Epithelial cell of proximal tubule (primary cell): ENCODE results near the gene WNT9A. TPM values are rescaled to one million over a fixed set of nuclear protein-coding genes. Genes with fewer than 3 reads are reported as not detected.

Experiments
- DNase-seq: peaks from one replicate; pipeline ENCODE4 v3.0.0-alpha.2; 2011; ENCODE audit warnings: low read depth
- H3K4me3 ChIP-seq: 2 replicates; pipeline ENCODE4 v1.5.1; 2011; ENCODE audit warnings: low read depth, mild to moderate bottlenecking, low read length
- total RNA-seq: library from RNA; depleted of rRNA; stranded (reverse); fragments of >200 nt; gene quantifications from 2 replicates; pipeline ENCODE4 v1.2.3, GENCODE V29; 2015
- TF ChIP-seq, protein P1 (sequence below): conservative IDR thresholded peaks from 2 replicates; pipeline ENCODE4 v1.5.1; 2012; ENCODE audit warnings: low read depth, mild to moderate bottlenecking, low read length

The WNT9A gene
- total RNA-seq, 1 donor from 2014 or later = 2.1 TPM

DNA sequence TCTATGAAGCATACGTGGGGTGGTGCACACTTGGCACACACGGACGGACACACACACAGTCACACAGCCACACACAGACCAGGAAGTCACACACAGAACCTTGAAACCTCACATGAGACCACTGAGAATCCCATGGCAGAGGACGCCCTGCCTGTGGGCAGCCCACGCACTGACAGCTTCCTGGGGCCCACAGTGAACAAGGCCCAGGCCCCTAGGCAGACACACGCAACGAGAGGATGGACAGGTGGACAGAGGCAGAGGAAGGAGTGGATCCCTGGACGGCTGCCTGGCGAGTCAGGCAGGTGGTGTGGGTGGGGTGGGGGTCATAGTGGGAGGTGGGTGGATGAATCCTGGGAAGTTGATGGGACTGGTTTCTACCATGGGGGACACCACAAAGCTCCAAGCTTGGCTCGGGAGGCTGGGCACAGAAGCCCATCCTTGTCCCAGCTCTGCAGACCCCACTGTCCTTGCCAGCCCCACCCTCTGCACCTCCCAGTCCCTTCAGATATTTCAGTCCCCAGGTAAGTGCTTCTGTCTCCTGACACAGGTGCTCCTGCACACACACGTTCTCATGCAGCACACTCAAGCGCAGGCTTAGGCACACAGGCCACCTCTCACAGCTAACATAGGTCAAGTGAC is 49.1 kb downstream of the WNT9A start:
- DNase-seq = no peak
- H3K4me3 ChIP-seq = no peak overlapping the region
- TF ChIP-seq, protein P1, sequence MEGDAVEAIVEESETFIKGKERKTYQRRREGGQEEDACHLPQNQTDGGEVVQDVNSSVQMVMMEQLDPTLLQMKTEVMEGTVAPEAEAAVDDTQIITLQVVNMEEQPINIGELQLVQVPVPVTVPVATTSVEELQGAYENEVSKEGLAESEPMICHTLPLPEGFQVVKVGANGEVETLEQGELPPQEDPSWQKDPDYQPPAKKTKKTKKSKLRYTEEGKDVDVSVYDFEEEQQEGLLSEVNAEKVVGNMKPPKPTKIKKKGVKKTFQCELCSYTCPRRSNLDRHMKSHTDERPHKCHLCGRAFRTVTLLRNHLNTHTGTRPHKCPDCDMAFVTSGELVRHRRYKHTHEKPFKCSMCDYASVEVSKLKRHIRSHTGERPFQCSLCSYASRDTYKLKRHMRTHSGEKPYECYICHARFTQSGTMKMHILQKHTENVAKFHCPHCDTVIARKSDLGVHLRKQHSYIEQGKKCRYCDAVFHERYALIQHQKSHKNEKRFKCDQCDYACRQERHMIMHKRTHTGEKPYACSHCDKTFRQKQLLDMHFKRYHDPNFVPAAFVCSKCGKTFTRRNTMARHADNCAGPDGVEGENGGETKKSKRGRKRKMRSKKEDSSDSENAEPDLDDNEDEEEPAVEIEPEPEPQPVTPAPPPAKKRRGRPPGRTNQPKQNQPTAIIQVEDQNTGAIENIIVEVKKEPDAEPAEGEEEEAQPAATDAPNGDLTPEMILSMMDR = no peak

DNA sequence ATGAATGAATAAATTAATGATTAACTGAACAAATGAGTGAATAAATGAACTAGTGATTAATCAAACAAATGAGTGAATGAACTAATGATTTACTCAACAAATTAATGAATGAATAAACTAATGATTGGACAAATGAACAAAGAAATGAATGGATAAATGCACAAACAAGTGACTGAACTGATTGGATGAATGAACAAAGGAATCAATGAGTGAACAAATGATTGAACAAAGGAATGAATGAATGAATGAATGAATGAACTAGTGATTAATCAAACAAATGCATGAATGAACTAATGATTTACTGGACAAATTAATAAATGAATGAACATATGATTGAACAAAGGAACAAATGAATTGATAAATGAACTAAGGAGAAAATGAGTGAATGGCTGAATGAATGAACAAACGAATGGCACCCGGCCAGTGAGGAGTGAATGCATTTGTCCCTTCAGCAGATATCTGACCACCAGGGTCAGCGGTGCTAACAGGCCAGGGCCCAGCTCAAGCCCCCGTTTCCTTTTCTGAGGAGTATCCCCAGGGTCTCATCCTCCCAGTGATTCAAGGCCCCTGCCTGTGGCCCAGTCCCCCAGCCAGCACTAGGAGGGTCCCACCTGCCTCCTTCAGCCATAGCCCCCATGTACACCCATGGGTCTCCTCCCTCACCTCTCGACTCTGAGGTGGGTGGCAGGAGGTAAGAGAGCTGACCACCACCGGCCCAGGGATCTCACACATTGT is 49.9 kb downstream of the WNT9A start:
- no peak for DNase-seq
- no peak overlapping the region for H3K4me3 ChIP-seq
- TF ChIP-seq, protein P1 = no peak

DNA sequence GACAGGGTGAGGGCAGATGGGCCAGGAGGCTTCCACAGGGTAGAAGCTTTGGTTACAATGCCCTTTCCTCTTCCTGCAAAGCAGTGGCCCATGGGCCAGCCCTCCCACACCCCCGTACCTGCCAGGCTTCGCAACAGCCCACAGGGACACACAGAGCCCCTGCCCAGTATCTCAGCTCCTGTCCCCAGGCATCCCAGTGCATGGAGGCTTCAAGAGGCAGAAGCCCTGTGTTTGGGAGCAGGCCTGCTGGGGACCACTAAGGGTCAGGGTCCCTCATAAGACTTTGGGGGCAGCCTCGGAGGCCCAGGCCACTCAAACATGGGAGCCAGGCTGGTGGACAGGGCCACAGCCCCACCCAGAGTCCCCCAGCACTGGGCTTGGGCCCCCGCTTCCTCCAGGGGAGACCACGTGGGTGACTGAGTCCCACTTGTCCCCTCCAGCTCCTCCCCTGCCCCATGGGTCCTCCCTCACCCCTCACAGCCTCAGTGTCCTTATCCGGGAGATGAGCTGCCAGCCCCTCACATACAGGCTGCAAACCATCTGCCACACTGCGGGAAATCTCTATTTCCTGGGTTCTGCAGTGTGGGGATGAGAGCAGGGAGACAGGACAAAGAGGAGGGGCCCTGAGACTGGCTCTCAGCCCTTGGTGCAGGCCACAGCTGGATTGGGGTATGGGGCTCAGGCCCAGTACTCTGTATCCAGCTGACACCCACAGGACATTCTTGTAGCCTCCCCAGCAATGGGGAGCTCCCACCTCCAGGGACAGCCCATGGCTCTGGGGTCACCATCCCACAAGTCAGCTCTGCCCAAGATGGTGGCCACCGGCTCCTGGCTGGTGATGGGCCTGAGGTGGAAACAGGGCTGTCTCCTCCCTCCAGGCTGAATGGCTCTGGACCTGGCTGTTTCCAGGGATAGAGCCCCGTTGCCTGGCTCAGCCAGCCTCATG is 50.7 kb downstream of the WNT9A start:
- TF ChIP-seq, protein P1 = no peak
- no peak overlapping the region for H3K4me3 ChIP-seq
- no peak for DNase-seq

DNA sequence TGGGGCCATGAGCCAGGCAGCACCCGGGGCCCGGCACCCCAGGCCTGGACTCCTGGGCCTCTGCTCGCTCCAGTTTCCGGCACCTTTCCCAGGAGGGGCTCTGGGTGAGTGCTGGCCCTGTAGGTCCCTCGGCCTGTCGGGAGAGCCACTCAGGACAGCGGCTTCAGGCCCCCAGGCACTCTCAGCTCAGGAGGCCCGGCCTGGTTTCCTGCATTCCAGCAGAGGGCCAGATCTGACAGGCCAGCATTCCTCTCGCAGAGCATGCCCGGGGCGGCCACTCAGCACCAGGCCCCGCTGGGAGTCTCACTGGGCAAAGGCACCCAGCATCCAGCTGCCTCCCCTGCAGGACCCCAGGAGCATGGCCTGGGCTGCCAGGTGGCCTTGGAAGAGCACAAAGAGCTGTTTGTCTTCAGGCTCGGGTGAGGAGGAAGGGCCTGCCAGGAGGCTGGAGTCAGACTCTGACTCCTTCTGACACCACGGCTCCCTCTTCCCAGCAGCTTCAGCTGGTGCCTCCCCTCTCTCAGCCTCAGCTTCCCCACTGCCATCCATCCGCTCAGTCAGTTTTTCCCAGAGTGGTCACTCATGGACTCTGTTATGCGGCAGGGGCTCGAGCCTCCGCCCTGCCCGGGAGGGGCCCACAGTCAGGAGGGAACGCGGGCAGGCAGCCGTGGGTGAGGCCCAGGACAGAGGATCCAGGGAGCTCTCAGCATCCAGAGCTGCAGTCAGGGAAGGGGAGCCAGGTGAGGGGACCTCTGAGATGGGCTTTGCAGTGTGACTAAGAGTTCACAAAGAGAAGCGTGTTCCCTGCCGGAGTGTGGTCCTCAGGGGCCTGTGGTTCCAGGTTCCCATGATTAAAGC is 51.7 kb downstream of the WNT9A start:
- no peak overlapping the region for H3K4me3 ChIP-seq
- TF ChIP-seq, protein P1 = no peak
- no peak for DNase-seq

DNA sequence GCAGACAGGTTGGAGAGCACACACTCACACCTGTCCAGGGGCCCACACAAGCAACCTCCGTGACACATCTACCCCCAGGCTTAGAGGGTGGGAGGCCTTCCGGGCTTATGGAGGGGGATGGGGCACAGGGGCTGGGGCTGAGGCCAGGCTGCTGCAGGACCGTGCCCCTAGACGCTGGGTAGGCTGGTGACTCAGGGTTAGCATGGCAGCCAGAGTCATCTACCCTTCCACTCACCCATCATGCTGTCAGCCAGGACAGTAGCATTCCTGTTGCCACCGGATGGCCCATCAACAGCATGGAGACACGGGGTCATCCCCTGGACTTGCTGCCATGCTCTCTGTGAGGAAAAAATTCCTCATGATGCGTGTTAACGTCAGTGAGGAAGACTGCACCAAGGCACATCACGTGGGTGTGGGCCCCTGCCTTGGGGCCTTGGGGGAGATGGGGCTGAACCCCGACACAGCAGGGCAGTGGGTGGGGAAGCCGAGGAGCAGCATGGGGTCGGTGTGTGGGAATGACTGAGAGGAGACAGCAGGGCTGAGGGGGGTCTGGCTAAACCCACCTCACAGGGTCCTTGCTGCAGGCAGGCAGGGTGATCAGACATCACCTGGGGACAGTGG is 52.8 kb downstream of the WNT9A start:
- no peak for DNase-seq
- no peak overlapping the region for H3K4me3 ChIP-seq
- TF ChIP-seq, protein P1 = no peak
